Stimulated activated CD8-positive, alpha-beta memory T cell treated with anti-CD3 and anti-CD28 coated beads, Interleukin-4, amount 100 ng/mL, for 48 hours (primary cell): ENCODE data around the gene TIMM29.

Source experiments
- DNase-seq: peaks from one replicate; pipeline ENCODE4 v3.0.0-alpha.2; 2020

The TIMM29 gene

GRCh38 chr19:10928563-10929401 lies at the start of gene TIMM29, which contains the start of gene YIPF2:
TIMM29 (plus strand) TSS chr19:10928811; CDS start chr19:10928823, 12 bp downstream.
YIPF2 (minus strand) TSS chr19:10928639; CDS start chr19:10928410, 229 bp downstream.
- peak; percentile 97 for DNase-seq

- no peak for DNase-seq
Measured at GRCh38 chr19:10881403-10882107, 47.1 kb upstream of the TIMM29 start.

- no peak for DNase-seq
Measured at GRCh38 chr19:10882108-10882457, 46.5 kb upstream of the TIMM29 start.

- DNase-seq: no peak
Measured at GRCh38 chr19:10884274-10884673, 44.3 kb upstream of the TIMM29 start.

GRCh38 chr19:10885201-10886169 lies 43.1 kb upstream of the TIMM29 start:
- DNase-seq: no peak

GRCh38 chr19:10887616-10888367 lies 40.8 kb upstream of the TIMM29 start:
- DNase-seq: no peak

- DNase-seq: no peak
Measured at GRCh38 chr19:10888421-10888866, 40.2 kb upstream of the TIMM29 start.

- no peak for DNase-seq
Measured at GRCh38 chr19:10889880-10890279, 38.7 kb upstream of the TIMM29 start.

- DNase-seq: no peak
Measured at GRCh38 chr19:10891405-10892086, 37.1 kb upstream of the TIMM29 start.

- no peak for DNase-seq
Measured at GRCh38 chr19:10892256-10892655, 36.4 kb upstream of the TIMM29 start.

- no peak for DNase-seq
Measured at GRCh38 chr19:10894911-10895213, 33.7 kb upstream of the TIMM29 start.

GRCh38 chr19:10895363-10895762 lies 33.2 kb upstream of the TIMM29 start:
- DNase-seq: no peak

- DNase-seq: no peak
Measured at GRCh38 chr19:10895920-10896319, 32.7 kb upstream of the TIMM29 start.

- no peak for DNase-seq
Measured at GRCh38 chr19:10896851-10897526, 31.6 kb upstream of the TIMM29 start.

GRCh38 chr19:10898633-10899032 lies 30.0 kb upstream of the TIMM29 start:
- DNase-seq: no peak

- DNase-seq: no peak
Measured at GRCh38 chr19:10899151-10899653, 29.4 kb upstream of the TIMM29 start.

- DNase-seq: no peak
Measured at GRCh38 chr19:10907925-10908324, 20.7 kb upstream of the TIMM29 start.

- DNase-seq: no peak
Measured at GRCh38 chr19:10908380-10908960, 20.1 kb upstream of the TIMM29 start.

GRCh38 chr19:10911579-10912363 lies 16.8 kb upstream of the TIMM29 start:
- no peak for DNase-seq

GRCh38 chr19:10912619-10913018 lies 16.0 kb upstream of the TIMM29 start:
- DNase-seq: no peak
